ENCODE results near the gene TUBB4B. TPM values are rescaled to one million over a fixed set of nuclear protein-coding genes. Genes with fewer than 3 reads are reported as not detected.
A peak's percentile ranks its signal among the peaks of the same experiment; 100 is the strongest.

The TUBB4B gene
- total RNA-seq, 4 donors from 2014 or later: 181 to 757 (median 487) TPM

GRCh38 chr9:137194388-137194787, 46.7 kb upstream of the TUBB4B start:
- DNase-seq: peak; percentile 36 to 49
- intact Hi-C loops (cut with DNase I): no loop called here

DNA sequence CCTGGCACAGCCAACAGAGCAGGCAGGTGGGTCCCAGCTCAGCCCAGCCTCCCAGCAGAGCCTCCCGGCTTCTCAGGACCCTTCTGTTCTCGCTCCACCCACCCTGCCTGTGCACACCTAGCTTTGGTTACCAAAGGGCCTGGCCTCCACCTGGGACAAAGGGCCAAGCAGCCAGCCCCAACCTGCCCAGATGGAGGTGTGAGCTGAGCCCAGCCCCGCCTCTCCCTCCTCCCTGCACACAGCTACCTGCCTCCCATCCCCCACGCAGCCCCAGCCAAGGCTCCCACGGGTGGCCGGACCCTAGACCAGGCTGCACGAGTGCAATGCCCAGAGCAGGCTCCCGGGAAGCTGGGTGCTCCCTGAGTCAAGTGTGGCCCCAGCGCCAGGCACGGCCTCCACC, 46.2 kb upstream of the TUBB4B start:
- Histone ChIP-seq H3K36me3 (peaks cover 7 to 9% of the 10 kb centered on the region in 2 donors), H3K4me1 (peaks cover 24 to 35% of the 10 kb centered on the region in 2 donors), H3K27me3 (no peaks in the 10 kb centered on the region), H3K27ac (no peak overlapping the region), H3K4me3 (replicated peaks in 1 of 3) (no peak overlapping the region), H3K9me3 (no peaks in the 10 kb centered on the region)
- no peak for DNase-seq
- intact Hi-C loops (cut with DNase I): no loop called here
- 74 to 80% methylated on average over 10 of the region's 10 CpGs for WGBS, 2 donors
- TF ChIP-seq, protein P1, sequence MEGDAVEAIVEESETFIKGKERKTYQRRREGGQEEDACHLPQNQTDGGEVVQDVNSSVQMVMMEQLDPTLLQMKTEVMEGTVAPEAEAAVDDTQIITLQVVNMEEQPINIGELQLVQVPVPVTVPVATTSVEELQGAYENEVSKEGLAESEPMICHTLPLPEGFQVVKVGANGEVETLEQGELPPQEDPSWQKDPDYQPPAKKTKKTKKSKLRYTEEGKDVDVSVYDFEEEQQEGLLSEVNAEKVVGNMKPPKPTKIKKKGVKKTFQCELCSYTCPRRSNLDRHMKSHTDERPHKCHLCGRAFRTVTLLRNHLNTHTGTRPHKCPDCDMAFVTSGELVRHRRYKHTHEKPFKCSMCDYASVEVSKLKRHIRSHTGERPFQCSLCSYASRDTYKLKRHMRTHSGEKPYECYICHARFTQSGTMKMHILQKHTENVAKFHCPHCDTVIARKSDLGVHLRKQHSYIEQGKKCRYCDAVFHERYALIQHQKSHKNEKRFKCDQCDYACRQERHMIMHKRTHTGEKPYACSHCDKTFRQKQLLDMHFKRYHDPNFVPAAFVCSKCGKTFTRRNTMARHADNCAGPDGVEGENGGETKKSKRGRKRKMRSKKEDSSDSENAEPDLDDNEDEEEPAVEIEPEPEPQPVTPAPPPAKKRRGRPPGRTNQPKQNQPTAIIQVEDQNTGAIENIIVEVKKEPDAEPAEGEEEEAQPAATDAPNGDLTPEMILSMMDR (IDR thresholded peaks at IDR 0.05): no peak
- TF ChIP-seq POLR2A (IDR thresholded peaks at IDR 0.05): no peak

More at GRCh38 chr9:137194388-137194787, 46.7 kb upstream of the TUBB4B start:
- Histone ChIP-seq H3K27ac (no peak overlapping the region), H3K4me1 (peaks cover 24 to 36% of the 10 kb centered on the region in 2 donors), H3K36me3 (peaks cover 8 to 10% of the 10 kb centered on the region in 2 donors), H3K9me3 (no peaks in the 10 kb centered on the region), H3K4me3 (replicated peaks in 1 of 3) (no peak overlapping the region), H3K27me3 (no peaks in the 10 kb centered on the region)
- TF ChIP-seq, protein P1 (IDR thresholded peaks at IDR 0.05): no peak
- TF ChIP-seq POLR2A (IDR thresholded peaks at IDR 0.05): no peak
- whole genome bisulfite sequencing, 2 donors: 60% methylated on average over 1 of the region's 16 CpGs; no CpG with 5 or more reads in 1 of the 2 donors

GRCh38 chr9:137195525-137196220, 45.4 kb upstream of the TUBB4B start:
- Histone ChIP-seq H3K36me3 (peaks cover under 1 to 1% of the 10 kb centered on the region in 2 donors), H3K27ac (no peak overlapping the region), H3K27me3 (no peaks in the 10 kb centered on the region), H3K9me3 (no peaks in the 10 kb centered on the region), H3K4me1 (peaks cover 19 to 31% of the 10 kb centered on the region in 2 donors), H3K4me3 (replicated peaks in 1 of 3) (no peak overlapping the region)
- 76 to 80% methylated on average over 15 to 16 of the region's 21 CpGs for WGBS, 2 donors
- intact Hi-C loops (cut with DNase I): no loop called here
- DNase-seq: no peak
- TF ChIP-seq, protein P1 (IDR thresholded peaks at IDR 0.05): no peak
- TF ChIP-seq POLR2A (IDR thresholded peaks at IDR 0.05): no peak

GRCh38 chr9:137198051-137198901, 42.8 kb upstream of the TUBB4B start:
- peak in 1 of 2 donors; percentile 45 for DNase-seq
- intact Hi-C loops (cut with DNase I): no loop called here
- Histone ChIP-seq H3K27me3 (no peaks in the 10 kb centered on the region), H3K9me3 (no peaks in the 10 kb centered on the region), H3K27ac (no peak overlapping the region), H3K36me3 (no peaks in the 10 kb centered on the region), H3K4me3 (replicated peaks in 1 of 3) (no peak overlapping the region), H3K4me1 (peaks cover 19 to 47% of the 10 kb centered on the region in 2 donors)
- WGBS, 2 donors: 82 to 88% methylated on average over 6 to 7 of the region's 19 CpGs
- TF ChIP-seq POLR2A (IDR thresholded peaks at IDR 0.05): no peak
- TF ChIP-seq, protein P1 (IDR thresholded peaks at IDR 0.05): no peak

Data from thyroid gland (tissue), 4 donors.